Limb (tissue), 2 donors: ENCODE results near the gene MICAL3.

ENCODE experiments used
- DNase-seq, 2 donors: peaks; one replicate each; pipeline ENCODE4 v3.0.0-alpha.2; 2016; ENCODE audit errors: extremely low spot score in 2 of 2

Gene MICAL3

GRCh38 chr22:17915188-17915587 is 109.2 kb downstream of the MICAL3 start:
- DNase-seq = no peak

DNA sequence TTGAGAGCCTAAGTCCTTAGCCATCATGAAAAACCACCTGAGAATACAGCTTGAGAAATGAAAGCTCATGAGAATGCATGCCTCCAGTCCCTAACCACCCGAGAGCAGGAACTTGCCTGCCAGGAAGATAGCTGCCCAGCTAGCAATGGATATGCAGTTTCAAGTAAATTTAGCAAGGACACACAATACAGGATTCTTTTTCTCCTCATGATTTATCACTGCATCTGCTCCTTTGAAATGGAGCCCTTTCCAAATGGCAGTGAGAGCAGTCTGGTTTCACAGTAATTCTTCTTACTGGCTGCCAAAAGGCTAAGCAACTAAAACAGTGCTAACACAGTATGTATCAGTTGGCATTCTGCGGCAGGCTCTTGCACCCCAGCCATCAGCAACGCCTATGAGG is 109.9 kb downstream of the MICAL3 start:
- DNase-seq = peak in 1 of 2 donors; percentile 51

DNA sequence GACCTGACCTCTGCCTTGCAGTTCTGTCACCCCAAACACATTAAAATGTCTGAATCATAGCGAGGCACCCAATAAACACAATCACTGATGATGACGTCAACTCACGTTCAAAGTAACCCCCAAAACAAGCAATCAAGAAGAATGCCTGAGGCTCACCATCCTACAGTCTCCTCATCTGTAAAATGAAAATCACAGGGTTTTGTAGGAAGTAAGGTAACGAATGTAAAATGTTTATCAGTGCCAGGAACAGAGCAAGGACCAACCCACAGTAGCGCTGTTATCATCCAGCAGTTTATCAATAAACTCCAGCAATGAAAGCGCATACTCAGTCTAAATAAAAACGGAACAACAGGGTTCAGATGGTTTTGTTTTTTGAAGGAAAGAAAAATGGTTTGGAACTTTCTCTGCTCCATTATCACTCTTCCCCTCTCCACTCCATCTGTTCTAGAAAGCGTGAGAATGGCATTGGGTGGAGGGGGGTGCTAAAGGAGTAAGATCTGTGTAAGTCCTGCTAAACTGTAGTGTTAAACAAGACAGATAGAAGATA is 110.5 kb downstream of the MICAL3 start:
- DNase-seq = no peak

- DNase-seq = no peak
Observed at GRCh38 chr22:17912945-17913721, 111.2 kb downstream of the MICAL3 start.

- no peak for DNase-seq
Observed at GRCh38 chr22:17911887-17912286, 112.5 kb downstream of the MICAL3 start.

DNA sequence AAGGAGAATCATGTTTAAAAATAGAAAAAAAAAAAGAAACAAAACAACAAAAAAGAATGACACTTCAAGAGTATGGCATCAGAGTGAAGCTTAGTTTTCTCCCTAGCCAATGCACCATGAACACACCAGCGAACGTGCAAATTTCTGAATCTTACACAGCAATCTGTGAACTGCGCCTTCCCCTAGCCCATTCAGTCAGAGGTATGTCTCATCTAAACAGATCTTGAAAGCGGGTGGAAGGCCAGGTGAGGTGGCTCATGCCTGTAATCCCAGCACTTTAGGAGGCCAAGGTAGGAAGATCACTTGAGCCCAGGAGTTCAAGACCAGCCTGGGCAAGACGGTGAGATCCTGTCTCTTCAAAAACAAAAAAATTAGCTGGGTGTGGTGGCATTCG is 113.1 kb downstream of the MICAL3 start:
- DNase-seq = no peak

DNA sequence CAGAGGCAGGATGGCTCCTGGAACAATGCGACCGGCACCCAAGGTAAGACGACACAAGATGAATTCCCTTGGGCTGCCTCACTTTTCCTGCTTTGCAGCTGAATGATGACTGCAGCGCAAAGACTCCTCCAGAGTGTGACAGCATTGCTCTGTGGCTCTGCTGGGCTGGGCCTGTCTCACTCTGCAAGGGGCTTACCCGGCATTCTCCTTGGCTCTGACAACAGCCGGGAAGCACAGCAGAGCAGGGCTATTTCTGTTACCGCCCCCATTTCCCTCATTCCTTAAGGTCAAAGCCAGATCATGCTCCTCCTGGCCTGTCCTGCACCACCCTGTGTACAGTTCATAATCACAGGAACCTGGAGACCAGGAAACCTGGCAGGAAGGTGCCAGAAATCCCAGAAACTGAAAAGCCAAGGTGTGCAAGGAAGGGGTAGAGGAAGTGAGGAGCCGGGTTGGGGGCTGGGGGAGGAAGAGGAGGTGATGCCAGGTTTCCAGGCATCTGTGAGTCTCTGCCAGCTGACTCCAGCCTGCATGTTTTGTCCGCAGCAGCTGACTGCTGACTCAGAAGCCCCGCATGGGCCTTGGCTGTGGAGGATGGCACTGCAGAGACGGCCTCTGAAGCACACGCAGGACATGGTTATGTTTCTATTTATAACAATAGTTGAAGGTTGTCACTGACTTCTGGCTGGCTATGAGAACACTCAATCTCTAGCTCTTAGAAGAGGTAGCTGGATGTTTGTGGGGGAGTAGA is 113.6 kb downstream of the MICAL3 start:
- peak; percentile 68 to 71 for DNase-seq

- no peak for DNase-seq
Observed at GRCh38 chr22:17907748-17908051, 116.7 kb downstream of the MICAL3 start.

- no peak for DNase-seq
Observed at GRCh38 chr22:17906978-17907747, 117.2 kb downstream of the MICAL3 start.

DNA sequence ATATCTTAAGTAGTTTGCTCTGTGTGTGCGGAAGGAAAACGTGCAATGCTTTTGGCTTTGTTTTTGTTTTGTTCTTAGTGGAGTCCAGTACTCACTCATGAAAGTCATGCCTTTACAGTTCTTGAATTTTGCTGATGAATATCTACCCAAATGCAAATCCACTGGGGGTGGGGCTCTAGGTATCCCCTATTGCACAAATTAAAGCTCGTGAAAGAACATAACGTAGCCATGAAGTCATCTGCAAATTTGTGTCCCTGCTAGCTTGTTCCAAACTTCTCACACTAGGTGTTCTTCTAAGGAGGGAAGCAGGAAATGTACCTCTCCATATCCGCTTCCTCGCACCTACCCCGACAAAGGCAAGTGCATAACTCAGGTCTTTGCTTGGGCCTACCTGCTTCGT is 118.9 kb downstream of the MICAL3 start:
- no peak for DNase-seq

DNA sequence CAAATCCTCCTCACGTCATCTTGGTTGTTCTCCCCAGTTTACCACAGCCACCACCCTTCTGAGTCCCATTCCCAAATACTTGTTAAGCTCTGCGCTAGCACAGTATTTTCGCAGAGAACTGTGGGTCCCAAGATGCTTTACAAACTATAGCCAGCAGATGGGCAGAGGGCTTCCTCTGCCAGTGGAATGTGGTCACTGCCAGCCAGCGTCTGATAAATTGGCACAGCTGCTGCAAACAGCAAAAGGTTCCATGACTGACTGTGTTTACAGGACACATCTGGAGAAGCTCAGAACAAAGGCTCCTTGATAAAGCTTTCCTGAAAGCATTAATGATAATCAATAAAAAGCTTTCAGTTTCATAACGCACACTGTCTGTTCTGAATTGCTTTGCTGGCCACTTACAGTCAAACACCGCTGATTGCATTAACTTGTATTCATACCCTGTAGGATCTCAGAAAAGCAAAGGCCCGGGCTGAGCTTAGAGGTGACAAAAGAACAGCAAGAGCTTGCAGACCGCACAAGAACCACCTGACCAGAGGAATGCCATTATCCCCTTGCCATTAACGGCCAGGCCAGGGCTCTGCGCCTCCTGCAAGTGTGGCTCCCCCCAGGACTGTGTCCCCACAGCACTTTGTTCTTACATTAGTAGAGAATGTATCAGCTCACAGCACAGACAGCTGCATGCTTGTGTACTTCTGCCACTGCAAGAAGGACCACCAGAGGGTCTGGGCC is 120.6 kb downstream of the MICAL3 start:
- DNase-seq = peak; percentile 48 to 69

GRCh38 chr22:17902960-17903359 is 121.4 kb downstream of the MICAL3 start:
- DNase-seq = no peak

DNA sequence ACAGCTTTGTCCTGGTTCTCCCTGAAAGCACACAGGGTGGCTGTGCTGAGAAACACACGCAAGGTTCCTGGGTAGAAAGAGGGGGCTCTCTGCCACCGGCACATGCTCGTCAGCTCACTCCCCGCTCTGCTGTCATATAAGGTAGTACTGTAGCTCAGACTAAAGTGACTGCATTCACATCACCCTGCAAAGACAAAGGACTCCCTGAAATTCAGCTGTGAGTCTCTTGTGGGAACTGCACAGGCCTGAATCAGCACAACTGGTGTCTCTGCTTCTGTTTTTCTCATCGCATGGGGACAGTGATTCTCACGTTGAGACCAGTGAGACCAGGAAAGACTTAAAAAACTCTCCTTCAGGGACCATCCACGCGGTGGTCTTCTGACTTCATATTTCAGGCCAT is 126.0 kb downstream of the MICAL3 start:
- no peak for DNase-seq

- no peak for DNase-seq
Observed at GRCh38 chr22:17897858-17898257, 126.5 kb downstream of the MICAL3 start.

- DNase-seq = no peak
Observed at GRCh38 chr22:17897426-17897825, 126.9 kb downstream of the MICAL3 start.

DNA sequence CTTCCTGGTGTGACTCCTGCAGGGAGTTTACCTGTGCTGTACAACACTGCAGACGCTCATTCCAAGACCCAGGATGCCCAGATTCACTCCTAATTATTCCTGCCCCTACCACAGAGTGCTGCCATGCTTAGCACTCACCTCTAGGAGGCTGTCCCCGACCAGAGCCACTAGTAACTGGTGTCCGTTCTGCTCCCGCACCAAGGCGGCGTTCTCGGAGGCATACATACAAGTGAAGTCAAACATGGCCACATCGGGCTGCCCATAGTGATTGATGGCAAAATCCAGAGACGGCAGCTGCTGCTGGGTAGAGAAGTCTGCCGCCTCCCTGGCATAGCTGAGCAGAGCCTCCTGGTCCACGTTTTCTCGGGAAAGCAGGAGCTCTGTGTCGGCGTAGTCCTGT is 127.8 kb downstream of the MICAL3 start:
- DNase-seq = peak; percentile 61 to 64

DNA sequence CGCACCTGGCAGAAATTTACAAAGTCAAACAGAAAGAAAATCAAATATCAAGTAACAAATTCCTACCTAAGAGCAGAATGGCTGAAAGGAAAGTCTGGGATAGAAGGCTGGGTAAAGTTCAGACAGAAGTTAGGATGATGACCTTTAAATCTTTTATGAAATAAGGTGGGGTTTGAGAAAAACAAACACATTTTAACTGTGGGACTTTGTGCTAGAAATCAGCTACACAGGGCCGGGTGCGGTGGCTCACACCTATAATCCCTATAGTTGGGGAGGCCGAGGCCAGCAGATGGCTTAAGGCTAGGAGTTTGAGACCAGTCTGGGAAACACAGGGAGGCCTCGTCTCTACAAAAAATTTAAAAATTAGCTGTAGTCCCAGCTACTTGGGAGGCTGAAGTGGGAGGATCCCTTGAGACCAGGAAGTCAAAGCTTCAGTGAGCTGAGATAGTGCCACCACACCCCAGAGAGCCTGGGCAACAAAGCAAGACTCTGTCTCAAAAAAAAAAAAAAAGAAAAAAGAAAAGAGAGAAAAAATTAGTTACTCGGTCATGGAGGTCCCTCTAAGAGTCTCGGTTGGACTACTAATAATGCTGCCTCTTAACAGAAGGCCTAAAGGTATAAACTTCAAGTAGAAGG is 130.3 kb downstream of the MICAL3 start:
- no peak for DNase-seq

DNA sequence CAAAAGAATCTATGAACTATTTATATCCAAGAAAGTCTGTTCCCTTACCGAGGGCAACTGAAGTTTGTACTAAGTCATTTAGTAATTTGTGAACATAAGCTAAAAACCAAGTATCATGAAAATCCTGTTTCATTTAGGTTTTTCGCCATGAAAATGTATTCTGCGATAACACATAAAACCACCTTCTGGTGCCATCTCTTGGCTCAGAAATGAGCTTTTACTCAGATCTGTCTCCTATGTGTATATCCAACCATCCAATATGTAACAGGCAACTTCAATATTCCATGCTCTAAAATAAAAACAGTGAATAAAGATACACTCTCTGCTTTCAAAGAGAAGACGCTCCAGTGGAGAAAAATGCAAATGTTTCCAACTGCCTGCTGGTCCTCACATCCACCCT is 132.0 kb downstream of the MICAL3 start:
- no peak for DNase-seq

DNA sequence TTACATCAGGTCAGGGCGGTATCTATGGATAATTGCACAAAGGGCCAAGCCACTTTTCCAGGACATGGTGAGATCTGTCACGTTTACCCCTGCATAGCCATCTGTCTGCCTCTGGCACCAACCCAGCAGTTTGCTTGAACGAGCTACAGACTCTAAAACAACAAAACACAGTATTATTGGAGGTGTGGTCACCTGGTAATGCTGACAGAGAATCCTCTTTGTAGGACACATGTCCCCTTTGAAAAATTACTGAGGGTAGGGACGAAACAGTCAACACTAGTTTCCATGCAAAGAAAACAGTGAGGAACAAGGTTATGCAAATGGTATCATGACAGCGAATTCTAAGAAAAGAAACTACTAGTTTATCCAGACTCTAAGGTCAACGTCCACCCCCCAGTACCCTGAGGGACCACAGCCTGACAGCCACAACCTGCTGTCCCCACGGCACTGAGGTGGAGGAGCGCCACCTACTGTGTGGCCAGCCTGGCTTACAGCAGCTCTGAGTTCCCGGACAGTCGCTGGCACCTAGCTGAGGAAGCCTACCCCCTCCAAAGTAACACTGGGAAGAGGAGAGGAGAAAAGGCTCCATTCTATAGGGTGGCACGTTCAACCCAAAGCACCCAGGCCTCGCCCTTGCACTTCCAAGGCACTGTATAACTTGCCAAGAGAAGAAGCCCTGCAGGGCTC is 132.7 kb downstream of the MICAL3 start:
- no peak for DNase-seq

GRCh38 chr22:17890892-17891291 is 133.5 kb downstream of the MICAL3 start:
- DNase-seq = no peak
